Cardiac septum (tissue), 1 donor: ENCODE measurements around the gene CDC42SE1. TPM values are rescaled to one million over a fixed set of nuclear protein-coding genes. Genes with fewer than 3 reads are reported as not detected.
"Not testable (repeated sequence)": the region's sequence is repeated elsewhere in the genome, so short reads cannot be mapped to it uniquely, and the experiment has no call there.

Experiments
- DNase-seq: peaks from one replicate; pipeline ENCODE4 v3.0.0-alpha.2; 2020; ENCODE audit warnings: low spot score
- intact Hi-C: fragments of 100-400 bp; cut with DNase I; formaldehyde crosslinking; loops from one replicate; pipeline ENCODE4 v1.14.0; 2022
- long read RNA-seq: library from polyadenylated mRNA; unstranded; transcript quantifications from one replicate; pipeline ENCODE4 v2.0.0, GENCODE V29; 2021
- total RNA-seq: library from RNA; stranded (reverse); fragmentation: NEBNext Ultra II Directional; extraction: Animal tissue kit (Norgen Biotek cat#: 25700); gene quantifications from one replicate; pipeline ENCODE4 v1.2.1, GENCODE V29; 2021
- donor health status: DM: no; HTN: no; CAD: no.

CDC42SE1 gene
- total RNA-seq, result 44.2 TPM
- long read RNA-seq, transcript CDC42SE1-201 (5 exons, 3,045 nt), result major isoform, 12 of 48 reads
- long read RNA-seq, partial matches to known transcripts, result 11 of 48 reads
- long read RNA-seq, other reads (novel, unspliced or antisense), result 20 of 48 reads

- intact Hi-C loops, result loop anchor here (1.0 to 2.0 kb wide), 2 partner anchors 11 to 53 kb away; partner anchors contain the start of genes GABPB2 and MINDY1
- DNase-seq, result peak; percentile 94
Observed at GRCh38 chr1:151059109-151060006, at the start of gene CDC42SE1. Gene CDC42SE1, minus strand, starts transcription at chr1:151059622. Its CDS starts 3,892 bp downstream, at chr1:151055730.

GRCh38 chr1:151108331-151108730 lies 48.9 kb upstream of the CDC42SE1 start:
- intact Hi-C loops, result no loop called here
- DNase-seq, result no peak

- intact Hi-C loops, result no loop called here
- no peak for DNase-seq
Observed at GRCh38 chr1:151106894-151107293, 47.5 kb upstream of the CDC42SE1 start.

GRCh38 chr1:151104630-151105029 lies 45.2 kb upstream of the CDC42SE1 start:
- DNase-seq, result no peak
- intact Hi-C loops, result no loop called here

- DNase-seq, result no peak
- intact Hi-C loops, result no loop called here
Observed at GRCh38 chr1:151098126-151098525, 38.7 kb upstream of the CDC42SE1 start.

GRCh38 chr1:151097426-151097825 lies 38.0 kb upstream of the CDC42SE1 start:
- DNase-seq, intact Hi-C loops: not testable (repeated sequence)

GRCh38 chr1:151085953-151086559 lies 26.6 kb upstream of the CDC42SE1 start:
- no peak for DNase-seq
- intact Hi-C loops, result no loop called here

- intact Hi-C loops, result loop anchor here (5.0 kb wide), 1 partner anchor 75 kb away; the partner anchor contains the start of gene SEMA6C
- no peak for DNase-seq
Observed at GRCh38 chr1:151072224-151072623, 12.8 kb upstream of the CDC42SE1 start.

GRCh38 chr1:151070474-151071276 lies 11.3 kb upstream of the CDC42SE1 start, which contains the start of gene GABPB2:
Gene GABPB2, plus strand, starts transcription at chr1:151070761. Its CDS starts 17,429 bp downstream, at chr1:151088190.
- DNase-seq, result peak; percentile 96
- intact Hi-C loops, result loop anchor here (1.0 to 5.0 kb wide), 3 partner anchors 11 to 77 kb away; partner anchors contain the start of genes CDC42SE1 and SEMA6C

- intact Hi-C loops, result no loop called here
- DNase-seq, result no peak
Observed at GRCh38 chr1:151069103-151069486, 9.7 kb upstream of the CDC42SE1 start.

- no peak for DNase-seq
- intact Hi-C loops, result no loop called here
Observed at GRCh38 chr1:151067185-151067584, 7.8 kb upstream of the CDC42SE1 start.

GRCh38 chr1:151065089-151065645 lies 5.7 kb upstream of the CDC42SE1 start:
- DNase-seq, result no peak
- intact Hi-C loops, result no loop called here

- no peak for DNase-seq
- intact Hi-C loops, result no loop called here
Observed at GRCh38 chr1:151062741-151063371, 3.4 kb upstream of the CDC42SE1 start.

- DNase-seq, result no peak
- intact Hi-C loops, result no loop called here
Observed at GRCh38 chr1:151061704-151062103, 2.3 kb upstream of the CDC42SE1 start.

- no peak for DNase-seq
- intact Hi-C loops, result no loop called here
Observed at GRCh38 chr1:151060657-151061421, 1.4 kb upstream of the CDC42SE1 start.

- intact Hi-C loops, result no loop called here
- no peak for DNase-seq
Observed at GRCh38 chr1:151060007-151060656, 710 bp upstream of the CDC42SE1 start, which contains the start of gene MLLT11. Gene MLLT11, plus strand, starts transcription at chr1:151060397. Its CDS starts 6,828 bp downstream, at chr1:151067225.

GRCh38 chr1:151058692-151059091 lies 730 bp downstream of the CDC42SE1 start:
- DNase-seq, result no peak
- intact Hi-C loops, result loop anchor here (1.0 to 2.0 kb wide), 2 partner anchors 12 to 52 kb away; partner anchors contain the start of genes GABPB2 and MINDY1
